HepG2 (cell line): ENCODE results near the gene TPI1. TPM values are rescaled to one million over a fixed set of nuclear protein-coding genes. Genes with fewer than 3 reads are reported as not detected.

Experiments
- CAMTA2 ChIP-seq: sonication (generic); formaldehyde crosslinking; IDR thresholded peaks from 2 replicates; pipeline ENCODE4 v1.4.0; 2020; ENCODE audit warnings: mild to moderate bottlenecking, missing genetic modification reagents, borderline replicate concordance
- FOXO1 ChIP-seq: sonication (generic); formaldehyde crosslinking; IDR thresholded peaks from 2 replicates; pipeline ENCODE4 v1.4.0; 2020; ENCODE audit warnings: missing genetic modification reagents
- GZF1 ChIP-seq: sonication (generic); formaldehyde crosslinking; IDR thresholded peaks from 2 replicates; pipeline ENCODE4 v1.5.1; 2020; ENCODE audit warnings: mild to moderate bottlenecking, missing genetic modification reagents
- HNRNPK ChIP-seq: fragments of 200-400 bp; formaldehyde crosslinking; IDR thresholded peaks from 2 replicates; pipeline ENCODE4 v1.6.1; 2018; ENCODE audit warnings: low read length, low read depth, moderate library complexity, mild to moderate bottlenecking; ENCODE audit not compliant: poor library complexity, severe bottlenecking
- NCOA2 ChIP-seq: sonication (generic); formaldehyde crosslinking; IDR thresholded peaks from 2 replicates; pipeline ENCODE4 v1.8.0; 2022; ENCODE audit warnings: inconsistent platforms
- ZBTB1 ChIP-seq: sonication (generic); formaldehyde crosslinking; IDR thresholded peaks from 2 replicates; pipeline ENCODE4 v1.4.0; 2020; ENCODE audit warnings: missing genetic modification reagents, borderline replicate concordance
- ZNF589 ChIP-seq: sonication (generic); formaldehyde crosslinking; conservative IDR thresholded peaks from 2 replicates; pipeline ENCODE4 v1.8.0; 2022; ENCODE audit warnings: mild to moderate bottlenecking, moderate library complexity, missing genetic modification reagents
- ZNF614 ChIP-seq: IDR thresholded peaks from 2 replicates; pipeline ENCODE4 v1.6.1; 2018; ENCODE audit warnings: missing biosample characterization, missing genetic modification reagents, inconsistent platforms, borderline replicate concordance
- ZNF772 ChIP-seq: sonication (generic); formaldehyde crosslinking; IDR thresholded peaks from 2 replicates; pipeline ENCODE4 v1.5.0; 2020; ENCODE audit warnings: mild to moderate bottlenecking, missing genetic modification reagents
- polyA plus RNA-seq, 8 experiments: library from polyadenylated mRNA; depleted of rRNA in 3 of 8; stranded (reverse) in 7 of 8; unstranded in 1 of 8; fragments of >200 nt; fragmentation: Illumina TruSeq in 4 of 8; extraction: Trizol in 4 of 8; gene quantifications; 2 replicates each; pipeline versions ENCODE4 v1.2.1 to v1.2.3, GENCODE V29; 2011 to 2016; ENCODE audit warnings: low read depth in 4 of 8, missing spikeins in 1 of 8, mixed read lengths in 1 of 8; ENCODE audit not compliant: insufficient read depth in 1 of 8
- total RNA-seq, 5 experiments: library from RNA; depleted of rRNA; stranded (reverse); fragments of >200 nt; fragmentation: Illumina TruSeq; extraction: Trizol; gene quantifications; 2 replicates each; pipeline ENCODE4 v1.2.3, GENCODE V29; 2016; ENCODE audit warnings: low read depth in 1 of 5
- TF ChIP-seq, protein P1 (sequence below): sonication (generic); formaldehyde crosslinking; IDR thresholded peaks from 2 replicates; pipeline ENCODE4 v1.8.0; 2022; ENCODE audit warnings: missing genetic modification reagents, mild to moderate bottlenecking, inconsistent platforms, borderline replicate concordance
- TF ChIP-seq, protein P2 (sequence below): sonication (generic); formaldehyde crosslinking; IDR thresholded peaks from 2 replicates; pipeline ENCODE4 v1.8.0; 2022; ENCODE audit warnings: mild to moderate bottlenecking, missing genetic modification reagents, moderate library complexity
- TF ChIP-seq, protein P3 (sequence below): sonication (generic); formaldehyde crosslinking; conservative IDR thresholded peaks from 2 replicates; pipeline ENCODE4 v1.4.0; 2020; ENCODE audit warnings: missing genetic modification reagents
- TF ChIP-seq, protein P4 (sequence below): sonication (generic); formaldehyde crosslinking; IDR thresholded peaks from 2 replicates; pipeline ENCODE4 v1.4.0; 2020; ENCODE audit warnings: missing genetic modification reagents
- TF ChIP-seq, protein P5 (sequence below): sonication (generic); formaldehyde crosslinking; IDR thresholded peaks from 2 replicates; pipeline ENCODE4 v1.5.0; 2020; ENCODE audit warnings: missing genetic modification reagents
- TF ChIP-seq, protein P6 (sequence below): sonication (generic); formaldehyde crosslinking; IDR thresholded peaks from 2 replicates; pipeline ENCODE4 v1.5.0; 2020; ENCODE audit warnings: mild to moderate bottlenecking, missing genetic modification reagents, borderline replicate concordance
- TF ChIP-seq, protein P7 (sequence below), 2 experiments: fragments of 450-650 bp in 1 of 2; sonication (generic) in 1 of 2; formaldehyde crosslinking; IDR thresholded peaks; 2 replicates each; pipeline versions ENCODE4 v1.5.0 to v1.8.0; 2020 to 2022; ENCODE audit warnings: mild to moderate bottlenecking in 1 of 2, missing genetic modification reagents in 1 of 2

TPI1 gene
- total and polyA plus RNA-seq, 2 of the 13 experiments (the other 11 are each of a cell fraction or from before 2014, with no cell fraction given) = 945 to 2,535 TPM

DNA sequence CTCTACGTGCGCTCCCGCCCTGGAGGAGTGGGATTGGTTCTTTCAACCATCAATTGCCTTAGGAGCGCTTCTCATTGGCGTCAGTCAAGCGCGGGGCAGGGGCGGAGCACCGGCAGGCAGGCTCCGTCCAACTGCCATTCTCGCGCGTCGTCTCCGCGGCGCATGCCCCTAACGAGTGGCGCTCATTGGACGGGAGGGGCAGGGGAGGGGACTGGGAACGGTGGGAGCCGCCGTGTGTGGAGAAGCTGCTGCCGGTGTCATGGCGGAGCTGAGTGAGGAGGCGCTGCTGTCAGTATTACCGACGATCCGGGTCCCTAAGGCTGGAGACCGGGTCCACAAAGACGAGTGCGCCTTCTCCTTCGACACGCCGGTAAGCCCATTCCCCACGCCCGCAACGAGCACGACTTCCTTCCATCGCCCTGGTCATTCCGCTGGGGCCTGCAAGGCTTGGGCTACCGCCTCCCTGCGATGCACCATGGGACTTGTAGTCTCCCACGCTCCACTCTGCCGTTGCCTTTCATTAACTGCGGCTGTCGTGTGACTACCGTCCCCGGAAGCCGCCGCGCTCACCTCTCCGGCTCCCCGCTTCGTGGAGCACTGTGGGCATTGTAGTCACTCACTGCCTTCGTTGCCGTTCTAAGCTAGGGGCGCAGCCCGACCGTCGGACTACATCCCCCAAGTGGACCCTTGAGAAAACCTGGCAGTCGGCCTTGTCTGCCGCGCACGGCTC lies 15.2 kb upstream of the TPI1 start, which contains the start of gene USP5 (continued):
- TF ChIP-seq, protein P1, sequence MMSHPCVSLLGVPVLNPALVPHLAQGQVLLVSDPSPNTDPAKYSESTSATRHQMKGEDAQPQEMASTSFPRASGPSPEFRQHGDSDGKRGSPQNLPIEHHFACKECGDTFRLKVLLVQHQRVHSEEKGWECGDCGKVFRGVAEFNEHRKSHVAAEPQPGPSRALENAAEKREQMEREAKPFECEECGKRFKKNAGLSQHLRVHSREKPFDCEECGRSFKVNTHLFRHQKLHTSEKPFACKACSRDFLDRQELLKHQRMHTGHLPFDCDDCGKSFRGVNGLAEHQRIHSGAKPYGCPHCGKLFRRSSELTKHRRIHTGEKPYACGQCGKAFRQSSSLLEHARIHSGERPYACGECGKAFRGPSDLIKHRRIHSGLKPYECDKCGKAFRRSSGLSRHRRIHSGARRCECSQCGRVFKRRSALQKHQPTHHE (CRISPR knock-in tag) = 0 out of 2 replicates have a peak, but pooled peaks have one; percentile 63
- TF ChIP-seq HNRNPK (no peak), ZNF614 (no peak), ZNF589 (CRISPR knock-in tag) (peak; percentile 59; the same call in 1 of the 2 replicates), CAMTA2 (CRISPR knock-in tag) (0 out of 2 replicates have a peak, but pooled peaks have one; percentile 69), GZF1 (CRISPR knock-in tag) (no peak; the same call in 1 of the 2 replicates), NCOA2 (CRISPR knock-in tag) (no peak), ZBTB1 (no peak), ZNF772 (CRISPR knock-in tag) (peak; percentile 63), FOXO1 (CRISPR knock-in tag) (no peak; the same call in 1 of the 2 replicates)
- TF ChIP-seq, protein P2, sequence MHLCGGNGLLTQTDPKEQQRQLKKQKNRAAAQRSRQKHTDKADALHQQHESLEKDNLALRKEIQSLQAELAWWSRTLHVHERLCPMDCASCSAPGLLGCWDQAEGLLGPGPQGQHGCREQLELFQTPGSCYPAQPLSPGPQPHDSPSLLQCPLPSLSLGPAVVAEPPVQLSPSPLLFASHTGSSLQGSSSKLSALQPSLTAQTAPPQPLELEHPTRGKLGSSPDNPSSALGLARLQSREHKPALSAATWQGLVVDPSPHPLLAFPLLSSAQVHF = no peak
- TF ChIP-seq, protein P3, sequence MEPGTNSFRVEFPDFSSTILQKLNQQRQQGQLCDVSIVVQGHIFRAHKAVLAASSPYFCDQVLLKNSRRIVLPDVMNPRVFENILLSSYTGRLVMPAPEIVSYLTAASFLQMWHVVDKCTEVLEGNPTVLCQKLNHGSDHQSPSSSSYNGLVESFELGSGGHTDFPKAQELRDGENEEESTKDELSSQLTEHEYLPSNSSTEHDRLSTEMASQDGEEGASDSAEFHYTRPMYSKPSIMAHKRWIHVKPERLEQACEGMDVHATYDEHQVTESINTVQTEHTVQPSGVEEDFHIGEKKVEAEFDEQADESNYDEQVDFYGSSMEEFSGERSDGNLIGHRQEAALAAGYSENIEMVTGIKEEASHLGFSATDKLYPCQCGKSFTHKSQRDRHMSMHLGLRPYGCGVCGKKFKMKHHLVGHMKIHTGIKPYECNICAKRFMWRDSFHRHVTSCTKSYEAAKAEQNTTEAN = no peak
- TF ChIP-seq, protein P4, sequence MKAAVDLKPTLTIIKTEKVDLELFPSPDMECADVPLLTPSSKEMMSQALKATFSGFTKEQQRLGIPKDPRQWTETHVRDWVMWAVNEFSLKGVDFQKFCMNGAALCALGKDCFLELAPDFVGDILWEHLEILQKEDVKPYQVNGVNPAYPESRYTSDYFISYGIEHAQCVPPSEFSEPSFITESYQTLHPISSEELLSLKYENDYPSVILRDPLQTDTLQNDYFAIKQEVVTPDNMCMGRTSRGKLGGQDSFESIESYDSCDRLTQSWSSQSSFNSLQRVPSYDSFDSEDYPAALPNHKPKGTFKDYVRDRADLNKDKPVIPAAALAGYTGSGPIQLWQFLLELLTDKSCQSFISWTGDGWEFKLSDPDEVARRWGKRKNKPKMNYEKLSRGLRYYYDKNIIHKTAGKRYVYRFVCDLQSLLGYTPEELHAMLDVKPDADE (CRISPR knock-in tag) = no peak
- TF ChIP-seq, protein P5, sequence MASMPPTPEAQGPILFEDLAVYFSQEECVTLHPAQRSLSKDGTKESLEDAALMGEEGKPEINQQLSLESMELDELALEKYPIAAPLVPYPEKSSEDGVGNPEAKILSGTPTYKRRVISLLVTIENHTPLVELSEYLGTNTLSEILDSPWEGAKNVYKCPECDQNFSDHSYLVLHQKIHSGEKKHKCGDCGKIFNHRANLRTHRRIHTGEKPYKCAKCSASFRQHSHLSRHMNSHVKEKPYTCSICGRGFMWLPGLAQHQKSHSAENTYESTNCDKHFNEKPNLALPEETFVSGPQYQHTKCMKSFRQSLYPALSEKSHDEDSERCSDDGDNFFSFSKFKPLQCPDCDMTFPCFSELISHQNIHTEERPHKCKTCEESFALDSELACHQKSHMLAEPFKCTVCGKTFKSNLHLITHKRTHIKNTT (CRISPR knock-in tag) = peak; percentile 98
- TF ChIP-seq, protein P6, sequence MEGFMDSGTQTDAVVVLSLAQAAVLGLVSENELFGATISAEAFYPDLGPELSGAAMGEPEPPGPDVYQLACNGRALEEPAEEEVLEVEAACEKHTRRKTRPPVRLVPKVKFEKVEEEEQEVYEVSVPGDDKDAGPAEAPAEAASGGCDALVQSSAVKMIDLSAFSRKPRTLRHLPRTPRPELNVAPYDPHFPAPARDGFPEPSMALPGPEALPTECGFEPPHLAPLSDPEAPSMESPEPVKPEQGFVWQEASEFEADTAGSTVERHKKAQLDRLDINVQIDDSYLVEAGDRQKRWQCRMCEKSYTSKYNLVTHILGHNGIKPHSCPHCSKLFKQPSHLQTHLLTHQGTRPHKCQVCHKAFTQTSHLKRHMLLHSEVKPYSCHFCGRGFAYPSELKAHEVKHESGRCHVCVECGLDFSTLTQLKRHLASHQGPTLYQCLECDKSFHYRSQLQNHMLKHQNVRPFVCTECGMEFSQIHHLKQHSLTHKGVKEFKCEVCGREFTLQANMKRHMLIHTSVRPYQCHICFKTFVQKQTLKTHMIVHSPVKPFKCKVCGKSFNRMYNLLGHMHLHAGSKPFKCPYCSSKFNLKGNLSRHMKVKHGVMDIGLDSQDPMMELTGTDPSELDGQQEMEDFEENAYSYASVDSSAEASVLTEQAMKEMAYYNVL (CRISPR knock-in tag) = peak; percentile 75; the same call in 1 of the 2 replicates
- TF ChIP-seq, protein P7, sequence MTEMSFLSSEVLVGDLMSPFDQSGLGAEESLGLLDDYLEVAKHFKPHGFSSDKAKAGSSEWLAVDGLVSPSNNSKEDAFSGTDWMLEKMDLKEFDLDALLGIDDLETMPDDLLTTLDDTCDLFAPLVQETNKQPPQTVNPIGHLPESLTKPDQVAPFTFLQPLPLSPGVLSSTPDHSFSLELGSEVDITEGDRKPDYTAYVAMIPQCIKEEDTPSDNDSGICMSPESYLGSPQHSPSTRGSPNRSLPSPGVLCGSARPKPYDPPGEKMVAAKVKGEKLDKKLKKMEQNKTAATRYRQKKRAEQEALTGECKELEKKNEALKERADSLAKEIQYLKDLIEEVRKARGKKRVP (CRISPR knock-in tag; IDR thresholded peaks at IDR 0.05) = no peak; a peak in 1 of 4 replicates
